ENCODE results near the gene NLGN2. TPM values are rescaled to one million over a fixed set of nuclear protein-coding genes. Genes with fewer than 3 reads are reported as not detected.
A peak's percentile ranks its signal among the peaks of the same experiment; 100 is the strongest.

NLGN2 gene
- total and polyA plus RNA-seq, 2 experiments from 2014 or later: 14.4 to 38.7 TPM

DNA sequence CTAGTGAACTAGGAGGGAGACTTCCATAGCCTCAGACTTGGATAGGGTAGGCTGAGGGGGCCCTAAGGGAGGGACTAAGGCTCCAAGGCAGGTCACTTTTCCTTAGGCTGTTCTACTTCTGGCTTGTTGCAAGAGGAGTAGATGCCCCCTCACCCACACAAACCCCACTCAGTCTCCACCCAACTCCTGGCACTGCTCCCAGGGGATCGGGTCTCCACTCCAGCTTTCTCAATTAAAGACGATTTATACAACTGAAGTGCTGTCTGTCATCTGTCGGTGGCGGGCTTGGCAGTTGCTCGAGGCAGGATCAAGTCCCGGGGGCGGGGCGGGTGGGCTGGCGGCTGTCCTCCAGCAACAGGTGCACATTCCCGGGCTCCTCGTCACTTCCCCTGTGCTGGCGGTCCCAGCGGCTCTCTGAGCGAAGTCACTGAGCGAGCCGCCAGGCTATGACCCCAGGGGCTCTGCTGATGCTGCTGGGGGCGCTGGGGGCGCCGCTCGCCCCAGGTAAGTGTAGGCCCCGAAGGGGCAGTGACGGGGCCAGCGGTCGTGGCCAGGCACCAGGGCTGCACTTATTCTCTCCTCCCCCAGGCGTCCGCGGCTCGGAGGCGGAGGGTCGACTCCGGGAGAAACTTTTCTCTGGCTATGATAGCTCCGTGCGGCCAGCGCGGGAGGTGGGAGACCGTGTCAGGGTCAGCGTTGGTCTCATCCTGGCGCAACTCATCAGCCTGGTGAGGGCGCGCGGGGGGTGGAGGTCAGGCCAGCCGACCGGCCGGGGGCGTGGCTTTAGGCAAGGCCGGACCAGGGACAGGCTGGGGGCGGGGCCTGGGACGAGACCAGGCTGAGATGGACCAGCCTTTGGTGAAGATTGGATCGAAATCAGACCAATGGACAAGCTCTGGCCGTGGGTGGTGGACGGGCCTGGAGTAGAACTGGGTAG lies 37.3 kb downstream of the NLGN2 start, which contains the start of gene CHRNB1 (continued):
- TF ChIP-seq, protein P1, sequence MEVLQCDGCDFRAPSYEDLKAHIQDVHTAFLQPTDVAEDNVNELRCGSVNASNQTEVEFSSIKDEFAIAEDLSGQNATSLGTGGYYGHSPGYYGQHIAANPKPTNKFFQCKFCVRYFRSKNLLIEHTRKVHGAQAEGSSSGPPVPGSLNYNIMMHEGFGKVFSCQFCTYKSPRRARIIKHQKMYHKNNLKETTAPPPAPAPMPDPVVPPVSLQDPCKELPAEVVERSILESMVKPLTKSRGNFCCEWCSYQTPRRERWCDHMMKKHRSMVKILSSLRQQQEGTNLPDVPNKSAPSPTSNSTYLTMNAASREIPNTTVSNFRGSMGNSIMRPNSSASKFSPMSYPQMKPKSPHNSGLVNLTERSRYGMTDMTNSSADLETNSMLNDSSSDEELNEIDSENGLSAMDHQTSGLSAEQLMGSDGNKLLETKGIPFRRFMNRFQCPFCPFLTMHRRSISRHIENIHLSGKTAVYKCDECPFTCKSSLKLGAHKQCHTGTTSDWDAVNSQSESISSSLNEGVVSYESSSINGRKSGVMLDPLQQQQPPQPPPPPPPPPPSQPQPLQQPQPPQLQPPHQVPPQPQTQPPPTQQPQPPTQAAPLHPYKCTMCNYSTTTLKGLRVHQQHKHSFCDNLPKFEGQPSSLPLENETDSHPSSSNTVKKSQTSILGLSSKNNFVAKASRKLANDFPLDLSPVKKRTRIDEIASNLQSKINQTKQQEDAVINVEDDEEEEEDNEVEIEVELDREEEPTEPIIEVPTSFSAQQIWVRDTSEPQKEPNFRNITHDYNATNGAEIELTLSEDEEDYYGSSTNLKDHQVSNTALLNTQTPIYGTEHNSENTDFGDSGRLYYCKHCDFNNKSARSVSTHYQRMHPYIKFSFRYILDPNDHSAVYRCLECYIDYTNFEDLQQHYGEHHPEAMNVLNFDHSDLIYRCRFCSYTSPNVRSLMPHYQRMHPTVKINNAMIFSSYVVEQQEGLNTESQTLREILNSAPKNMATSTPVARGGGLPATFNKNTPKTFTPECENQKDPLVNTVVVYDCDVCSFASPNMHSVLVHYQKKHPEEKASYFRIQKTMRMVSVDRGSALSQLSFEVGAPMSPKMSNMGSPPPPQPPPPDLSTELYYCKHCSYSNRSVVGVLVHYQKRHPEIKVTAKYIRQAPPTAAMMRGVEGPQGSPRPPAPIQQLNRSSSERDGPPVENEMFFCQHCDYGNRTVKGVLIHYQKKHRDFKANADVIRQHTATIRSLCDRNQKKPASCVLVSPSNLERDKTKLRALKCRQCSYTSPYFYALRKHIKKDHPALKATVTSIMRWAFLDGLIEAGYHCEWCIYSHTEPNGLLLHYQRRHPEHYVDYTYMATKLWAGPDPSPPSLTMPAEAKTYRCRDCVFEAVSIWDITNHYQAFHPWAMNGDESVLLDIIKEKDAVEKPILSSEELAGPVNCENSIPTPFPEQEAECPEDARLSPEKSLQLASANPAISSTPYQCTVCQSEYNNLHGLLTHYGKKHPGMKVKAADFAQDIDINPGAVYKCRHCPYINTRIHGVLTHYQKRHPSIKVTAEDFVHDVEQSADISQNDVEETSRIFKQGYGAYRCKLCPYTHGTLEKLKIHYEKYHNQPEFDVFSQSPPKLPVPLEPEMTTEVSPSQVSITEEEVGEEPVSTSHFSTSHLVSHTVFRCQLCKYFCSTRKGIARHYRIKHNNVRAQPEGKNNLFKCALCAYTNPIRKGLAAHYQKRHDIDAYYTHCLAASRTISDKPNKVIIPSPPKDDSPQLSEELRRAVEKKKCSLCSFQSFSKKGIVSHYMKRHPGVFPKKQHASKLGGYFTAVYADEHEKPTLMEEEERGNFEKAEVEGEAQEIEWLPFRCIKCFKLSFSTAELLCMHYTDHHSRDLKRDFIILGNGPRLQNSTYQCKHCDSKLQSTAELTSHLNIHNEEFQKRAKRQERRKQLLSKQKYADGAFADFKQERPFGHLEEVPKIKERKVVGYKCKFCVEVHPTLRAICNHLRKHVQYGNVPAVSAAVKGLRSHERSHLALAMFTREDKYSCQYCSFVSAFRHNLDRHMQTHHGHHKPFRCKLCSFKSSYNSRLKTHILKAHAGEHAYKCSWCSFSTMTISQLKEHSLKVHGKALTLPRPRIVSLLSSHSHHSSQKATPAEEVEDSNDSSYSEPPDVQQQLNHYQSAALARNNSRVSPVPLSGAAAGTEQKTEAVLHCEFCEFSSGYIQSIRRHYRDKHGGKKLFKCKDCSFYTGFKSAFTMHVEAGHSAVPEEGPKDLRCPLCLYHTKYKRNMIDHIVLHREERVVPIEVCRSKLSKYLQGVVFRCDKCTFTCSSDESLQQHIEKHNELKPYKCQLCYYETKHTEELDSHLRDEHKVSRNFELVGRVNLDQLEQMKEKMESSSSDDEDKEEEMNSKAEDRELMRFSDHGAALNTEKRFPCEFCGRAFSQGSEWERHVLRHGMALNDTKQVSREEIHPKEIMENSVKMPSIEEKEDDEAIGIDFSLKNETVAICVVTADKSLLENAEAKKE (CRISPR knock-in tag; IDR thresholded peaks at IDR 0.05): no peak
- TF ChIP-seq POLR2AphosphoS5 (IDR thresholded peaks at IDR 0.05; ENCODE audit: low read depth) (peak; percentile 63), REST (IDR thresholded peaks at IDR 0.05; ENCODE audit: unreplicated experiment) (no peak), ZNF114 (CRISPR knock-in tag; IDR thresholded peaks at IDR 0.05) (no peak), CREB1 (CRISPR knock-in tag; IDR thresholded peaks at IDR 0.05; ENCODE audit: low read depth) (no peak)

All from GM23338 (cell line).